Lower lobe of right lung (tissue), 2 donors: ENCODE measurements around the gene LINGO4. TPM values are rescaled to one million over a fixed set of nuclear protein-coding genes. Genes with fewer than 3 reads are reported as not detected.

Experiments
- ATAC-seq, 2 donors: fragments of 200-7000 bp; cut with Tn5 transposase; one replicate each; pipeline ENCODE4 v1.9.1; 2020 to 2022; ENCODE audit warnings: mild to moderate bottlenecking in 2 of 2, moderate library complexity in 2 of 2
- DNase-seq: peaks from one replicate; pipeline ENCODE4 v3.0.0-alpha.2; 2020
- H3K27ac ChIP-seq: fragments of 200-600 bp; one replicate; pipeline ENCODE4 v1.8.0; 2022
- H3K27me3 ChIP-seq: fragments of 200-600 bp; one replicate; pipeline ENCODE4 v1.8.0; 2022; ENCODE audit warnings: low read depth
- H3K36me3 ChIP-seq: fragments of 200-600 bp; one replicate; pipeline ENCODE4 v1.8.0; 2022; ENCODE audit warnings: mild to moderate bottlenecking
- H3K4me1 ChIP-seq: fragments of 200-600 bp; one replicate; pipeline ENCODE4 v1.8.0; 2022
- H3K4me3 ChIP-seq: fragments of 200-600 bp; one replicate; pipeline ENCODE4 v1.8.0; 2022; ENCODE audit warnings: mild to moderate bottlenecking
- H3K9me3 ChIP-seq: fragments of 200-600 bp; one replicate; pipeline ENCODE4 v1.8.0; 2022
- intact Hi-C: fragments of 100-400 bp; cut with DNase I; formaldehyde crosslinking; loops from one replicate; pipeline ENCODE4 v1.11.0; 2022
- total RNA-seq: library from RNA; stranded (reverse); fragmentation: NEBNext Ultra II Directional; extraction: Animal tissue kit (Norgen Biotek cat#: 25700); gene quantifications from one replicate; pipeline ENCODE4 v1.2.1, GENCODE V29; 2021
- TF ChIP-seq, protein P1 (sequence below): fragments of 200-600 bp; IDR thresholded peaks from one replicate; pipeline ENCODE4 v1.8.0; 2022; ENCODE audit warnings: antibody characterized with exemption, mild to moderate bottlenecking
- donor health status: DM: no; HTN: yes; CAD: no; lungs with severe emphysema.

Gene LINGO4
- total RNA-seq, 1 donor from 2014 or later, result 0.50 TPM

DNA sequence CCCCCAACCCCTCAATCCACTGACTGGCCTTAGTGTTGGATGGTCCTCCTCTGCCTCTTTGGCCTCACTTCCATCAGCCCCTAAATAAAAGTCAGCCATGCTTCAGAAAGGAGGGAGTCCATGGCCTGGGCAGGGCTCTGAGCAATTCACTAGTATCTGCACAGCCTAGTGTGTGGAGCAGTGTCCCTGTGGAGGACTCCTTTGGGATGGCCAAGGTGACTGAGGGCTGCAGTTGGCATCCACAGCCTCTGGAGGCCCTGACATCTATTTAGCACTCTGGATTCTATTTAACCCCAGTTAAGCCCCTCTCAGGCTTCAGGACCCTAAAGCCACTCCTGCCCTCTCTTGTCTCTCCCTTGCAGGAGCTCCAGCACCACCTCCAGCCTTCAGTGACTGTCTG lies 44.7 kb upstream of the LINGO4 start:
- no peak overlapping the region for H3K27ac ChIP-seq
- ATAC-seq, result no peak
- H3K36me3 ChIP-seq, result no peaks in the 10 kb centered on the region
- intact Hi-C loops, result no loop called here
- no peaks in the 10 kb centered on the region for H3K9me3 ChIP-seq
- no peak overlapping the region for H3K4me3 ChIP-seq
- H3K27me3 ChIP-seq, result no peaks in the 10 kb centered on the region
- H3K4me1 ChIP-seq, result peaks cover 19% of the 10 kb centered on the region
- no peak for DNase-seq
- TF ChIP-seq, protein P1, sequence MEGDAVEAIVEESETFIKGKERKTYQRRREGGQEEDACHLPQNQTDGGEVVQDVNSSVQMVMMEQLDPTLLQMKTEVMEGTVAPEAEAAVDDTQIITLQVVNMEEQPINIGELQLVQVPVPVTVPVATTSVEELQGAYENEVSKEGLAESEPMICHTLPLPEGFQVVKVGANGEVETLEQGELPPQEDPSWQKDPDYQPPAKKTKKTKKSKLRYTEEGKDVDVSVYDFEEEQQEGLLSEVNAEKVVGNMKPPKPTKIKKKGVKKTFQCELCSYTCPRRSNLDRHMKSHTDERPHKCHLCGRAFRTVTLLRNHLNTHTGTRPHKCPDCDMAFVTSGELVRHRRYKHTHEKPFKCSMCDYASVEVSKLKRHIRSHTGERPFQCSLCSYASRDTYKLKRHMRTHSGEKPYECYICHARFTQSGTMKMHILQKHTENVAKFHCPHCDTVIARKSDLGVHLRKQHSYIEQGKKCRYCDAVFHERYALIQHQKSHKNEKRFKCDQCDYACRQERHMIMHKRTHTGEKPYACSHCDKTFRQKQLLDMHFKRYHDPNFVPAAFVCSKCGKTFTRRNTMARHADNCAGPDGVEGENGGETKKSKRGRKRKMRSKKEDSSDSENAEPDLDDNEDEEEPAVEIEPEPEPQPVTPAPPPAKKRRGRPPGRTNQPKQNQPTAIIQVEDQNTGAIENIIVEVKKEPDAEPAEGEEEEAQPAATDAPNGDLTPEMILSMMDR, result no peak

DNA sequence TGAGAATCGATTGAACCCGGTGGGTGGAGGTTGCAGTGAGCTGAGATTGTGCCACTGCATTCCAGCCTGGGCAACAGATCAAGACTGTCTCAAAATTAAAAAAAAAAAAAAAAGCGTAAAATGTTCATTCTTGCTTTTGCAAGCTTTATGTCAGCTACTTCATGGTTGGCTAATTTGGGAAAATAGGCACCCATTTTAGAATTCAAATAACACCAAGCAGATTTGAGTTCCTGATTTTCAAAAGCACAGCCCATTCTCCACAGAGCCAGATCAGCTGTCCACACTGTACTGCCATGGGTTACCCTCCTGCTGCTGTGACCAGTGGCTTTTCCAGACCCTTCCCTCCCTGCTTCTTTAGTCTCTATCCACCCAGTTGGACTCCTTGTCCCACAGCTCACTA lies 43.9 kb upstream of the LINGO4 start:
- ATAC-seq (no peak), DNase-seq (no peak)
- Histone ChIP-seq H3K9me3 (no peaks in the 10 kb centered on the region), H3K36me3 (no peaks in the 10 kb centered on the region), H3K27me3 (no peaks in the 10 kb centered on the region), H3K4me3 (no peak overlapping the region), H3K27ac (no peak overlapping the region), H3K4me1 (peaks cover 19% of the 10 kb centered on the region)
- intact Hi-C loops, result no loop called here
- TF ChIP-seq, protein P1, result no peak

DNA sequence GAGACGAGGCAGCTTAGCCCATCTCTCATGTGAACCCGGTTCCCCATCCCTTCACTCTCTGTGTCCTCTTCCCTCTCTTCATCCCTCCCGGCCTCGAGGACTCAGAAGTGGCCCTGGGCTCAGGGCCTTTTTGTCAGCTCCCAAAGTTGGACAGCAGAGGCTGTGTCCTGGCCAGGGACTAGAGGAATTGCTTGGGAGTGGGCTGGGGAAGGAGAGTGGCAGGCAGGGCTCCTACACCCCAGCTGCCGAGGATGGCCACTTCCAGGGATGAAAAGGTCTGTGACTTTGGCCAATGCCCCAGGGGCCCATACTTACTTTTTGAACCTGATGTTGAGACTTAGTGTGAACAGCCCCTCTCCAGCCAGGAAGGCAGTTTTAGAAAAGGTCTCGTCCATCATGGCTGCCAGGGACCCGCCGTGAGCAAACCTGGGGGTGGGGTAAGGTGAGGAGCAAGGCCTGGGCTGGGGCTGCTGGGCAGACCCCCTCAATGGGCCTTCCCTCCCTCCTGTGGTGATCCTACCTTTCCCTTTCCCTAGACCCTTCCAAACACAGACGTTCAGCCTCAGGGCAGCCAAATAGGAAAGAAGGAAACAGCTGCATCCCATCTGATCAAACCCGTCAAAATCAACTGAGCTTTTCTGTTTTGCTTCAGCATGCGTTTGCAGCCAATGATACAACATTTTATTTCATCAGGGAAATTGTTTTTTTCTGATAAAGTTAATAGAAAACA lies 42.8 kb upstream of the LINGO4 start:
- no peak overlapping the region for H3K27ac ChIP-seq
- no peaks in the 10 kb centered on the region for H3K27me3 ChIP-seq
- H3K36me3 ChIP-seq, result no peaks in the 10 kb centered on the region
- DNase-seq (no peak), ATAC-seq (peak in 1 of 2 donors; percentile 30)
- H3K9me3 ChIP-seq, result no peaks in the 10 kb centered on the region
- intact Hi-C loops, result no loop called here
- no peak overlapping the region for H3K4me3 ChIP-seq
- peaks cover 19% of the 10 kb centered on the region for H3K4me1 ChIP-seq
- TF ChIP-seq, protein P1, result no peak

DNA sequence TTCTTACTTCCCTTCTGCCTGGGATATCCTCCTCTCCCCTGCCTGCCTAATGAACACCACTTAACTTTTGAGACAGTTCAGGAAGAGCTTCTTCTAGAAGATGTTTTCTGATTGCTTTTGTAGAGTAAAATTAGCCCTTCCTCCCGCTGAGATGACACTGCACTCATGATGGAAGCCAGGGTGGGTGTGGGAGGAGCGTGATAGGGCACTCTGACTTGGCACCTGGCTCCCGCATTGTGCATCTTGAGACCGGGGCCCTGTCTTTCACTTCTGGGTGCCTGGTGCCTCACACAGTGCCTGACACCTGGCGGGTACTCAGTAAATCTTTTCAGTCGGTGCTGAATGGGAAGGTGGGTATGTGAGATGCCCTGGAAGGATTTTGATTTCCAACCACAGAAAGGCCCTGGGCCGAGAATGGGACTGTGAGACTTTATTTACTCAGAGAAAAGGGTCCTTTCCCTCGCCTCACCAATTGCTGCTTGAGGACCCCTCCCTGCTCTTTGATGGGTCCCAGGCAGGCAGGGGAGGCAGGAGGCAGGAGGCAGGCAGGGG lies 41.5 kb upstream of the LINGO4 start:
- Histone ChIP-seq H3K27ac (no peak overlapping the region), H3K27me3 (no peaks in the 10 kb centered on the region), H3K36me3 (no peaks in the 10 kb centered on the region), H3K9me3 (no peaks in the 10 kb centered on the region), H3K4me1 (peaks cover 19% of the 10 kb centered on the region), H3K4me3 (no peak overlapping the region)
- no peak for ATAC-seq
- TF ChIP-seq, protein P1, result no peak
- intact Hi-C loops, result no loop called here
- no peak for DNase-seq

DNA sequence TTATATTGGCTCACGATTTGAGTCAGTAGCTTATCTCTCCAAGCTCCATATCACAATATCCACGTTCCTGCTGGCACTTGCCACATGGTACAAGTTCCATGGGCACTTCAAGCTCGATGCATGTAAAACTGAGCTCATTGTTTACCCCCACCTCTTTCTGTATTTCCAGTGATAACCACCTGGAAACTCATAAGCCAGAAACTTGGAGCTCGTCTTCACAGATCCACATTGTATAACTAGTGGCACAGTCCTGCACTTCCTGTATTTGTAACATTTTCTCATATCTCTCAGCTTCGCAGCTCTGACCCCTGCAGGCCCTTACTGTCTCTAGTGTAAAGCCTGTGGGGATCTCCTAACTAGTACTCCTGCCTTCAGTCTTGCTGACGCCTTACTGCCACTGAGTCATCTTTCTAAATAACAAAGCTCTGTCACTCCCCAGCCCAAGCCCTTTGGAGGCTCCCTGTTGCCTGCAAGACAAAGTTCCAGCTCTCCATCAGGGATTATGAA lies 40.9 kb upstream of the LINGO4 start:
- ATAC-seq (no peak), DNase-seq (no peak)
- peaks cover 19% of the 10 kb centered on the region for H3K4me1 ChIP-seq
- H3K4me3 ChIP-seq, result no peak overlapping the region
- TF ChIP-seq, protein P1, result no peak
- intact Hi-C loops, result no loop called here
- H3K27ac ChIP-seq, result no peak overlapping the region
- no peaks in the 10 kb centered on the region for H3K27me3 ChIP-seq
- no peaks in the 10 kb centered on the region for H3K9me3 ChIP-seq
- H3K36me3 ChIP-seq, result no peaks in the 10 kb centered on the region
